WTC11 (cell line): ENCODE data around the gene TMED10.

ENCODE experiments used
- ATF6 ChIP-seq: sonication (generic); formaldehyde crosslinking; IDR thresholded peaks from 2 replicates; pipeline ENCODE4 v1.8.1; 2023; ENCODE audit warnings: mild to moderate bottlenecking, missing genetic modification reagents
- CTCF ChIP-seq: fragments of 200-600 bp; IDR thresholded peaks from 2 replicates; pipeline ENCODE4 v1.8.0; 2022; ENCODE audit warnings: antibody characterized with exemption
- ELF4 ChIP-seq: sonication (generic); formaldehyde crosslinking; IDR thresholded peaks from 2 replicates; pipeline ENCODE4 v1.8.1; 2022; ENCODE audit warnings: low read depth, mild to moderate bottlenecking, moderate library complexity, missing genetic modification reagents
- FOXP4 ChIP-seq: sonication (generic); formaldehyde crosslinking; IDR thresholded peaks from 2 replicates; pipeline ENCODE4 v1.8.0; 2022; ENCODE audit warnings: mild to moderate bottlenecking, missing genetic modification reagents
- IRF1 ChIP-seq: sonication (generic); formaldehyde crosslinking; IDR thresholded peaks from 2 replicates; pipeline ENCODE4 v1.8.0; 2023; ENCODE audit warnings: missing genetic modification reagents

GRCh38 chr14:75155169-75155568, 21.2 kb downstream of the TMED10 start:
- TF ChIP-seq ATF6 (CRISPR knock-in tag) = no peak
- TF ChIP-seq CTCF = no peak
- no peak for TF ChIP-seq FOXP4 (CRISPR knock-in tag)
- TF ChIP-seq IRF1 (CRISPR knock-in tag) = no peak
- TF ChIP-seq ELF4 (CRISPR knock-in tag) = no peak
